Endothelial cell of umbilical vein (primary cell): ENCODE results near the gene SRCAP. TPM values are rescaled to one million over a fixed set of nuclear protein-coding genes. Genes with fewer than 3 reads are reported as not detected.

Experiments
- BruUV-seq: library from RNA; stranded (reverse); fragments of 400-500 nt; replicated peaks from 2 replicates; lab custom pipeline; 2021; lab: Mats Ljungman, UMichigan
- CTCF ChIA-PET: fragments of 300-600, 350-600 bp; sonication (Branson Sonifier 250); formaldehyde crosslinking; loops from one replicate; lab custom pipeline; 2021; ENCODE audit warnings: antibody characterized with exemption, inconsistent platforms; lab: Charles Lee
- POLR2A ChIA-PET: fragments of 300-600, 350-600 bp; sonication (Branson Sonifier 250); formaldehyde crosslinking; loops from one replicate; lab custom pipeline; 2021; ENCODE audit warnings: antibody characterized with exemption, inconsistent platforms; lab: Charles Lee
- DNase-seq: peaks from one replicate; pipeline ENCODE4 v3.0.0-alpha.2; 2011; ENCODE audit warnings: low read depth, low spot score
- FAIRE-seq: peaks from 2 replicates; lab custom pipeline; 2011; peaks lifted over from hg19 to GRCh38; lab: Jason Lieb, UNC
- H2AFZ ChIP-seq: 2 replicates; pipeline ENCODE4 v1.6.0; 2012; ENCODE audit warnings: low read depth, low read length, control low read depth, inconsistent platforms
- H3K27ac ChIP-seq: 2 replicates; pipeline ENCODE4 v1.5.1; 2011; ENCODE audit warnings: low read depth, mild to moderate bottlenecking, control low read depth, low read length, moderate library complexity; ENCODE audit not compliant: insufficient read depth
- H3K27me3 ChIP-seq, 2 experiments: 2 replicates each; pipeline versions ENCODE4 v1.6.0 to v1.6.1; 2011; ENCODE audit warnings: low read length in 2 of 2, mixed read lengths in 1 of 2; ENCODE audit not compliant: control insufficient read depth in 2 of 2, insufficient read depth in 2 of 2
- H3K36me3 ChIP-seq, 2 experiments: 2 replicates in 1 of 2; 3 replicates in 1 of 2; pipeline ENCODE4 v1.5.1; 2011; ENCODE audit warnings: low read length in 2 of 2, mild to moderate bottlenecking in 1 of 2, moderate library complexity in 1 of 2; ENCODE audit not compliant: control insufficient read depth in 2 of 2, insufficient read depth in 2 of 2; ENCODE audit errors: extremely low read depth in 1 of 2
- H3K4me1 ChIP-seq: 3 replicates; pipeline ENCODE4 v1.5.1; 2011; ENCODE audit warnings: mild to moderate bottlenecking, low read length; ENCODE audit not compliant: control insufficient read depth, insufficient read depth; ENCODE audit errors: extremely low read depth
- H3K4me2 ChIP-seq: 2 replicates; pipeline ENCODE4 v1.6.1; 2011; ENCODE audit warnings: low read length, control low read depth, mixed read lengths; ENCODE audit not compliant: insufficient read depth
- H3K4me3 ChIP-seq, 3 experiments: fragments of 200-600 bp in 1 of 3; sonication (generic), shearing (Covaris generic) in 1 of 3; replicated peaks in 1 of 3; 2 replicates each; pipeline ENCODE4 v1.5.1; 2011 to 2016; ENCODE audit warnings: control low read depth in 3 of 3, low read length in 3 of 3, mild to moderate bottlenecking in 2 of 3, inconsistent platforms in 1 of 3, low read depth in 1 of 3, moderate library complexity in 1 of 3; ENCODE audit not compliant: insufficient read depth in 1 of 3
- H3K79me2 ChIP-seq: 2 replicates; pipeline ENCODE4 v1.6.0; 2012; ENCODE audit warnings: low read length, inconsistent platforms; ENCODE audit not compliant: control insufficient read depth, insufficient read depth
- H3K9ac ChIP-seq: replicated peaks from 2 replicates; pipeline ENCODE3; 2011; ENCODE audit warnings: low read length, control low read depth; ENCODE audit not compliant: insufficient read depth; ENCODE audit errors: extremely low read depth
- H3K9me1 ChIP-seq: replicated peaks from 3 replicates; pipeline ENCODE4 v1.6.0; 2011; ENCODE audit warnings: mild to moderate bottlenecking, low read length; ENCODE audit not compliant: control insufficient read depth, insufficient read depth; ENCODE audit errors: extremely low read depth
- H3K9me3 ChIP-seq: replicated peaks from 2 replicates; pipeline ENCODE4 v1.5.1; 2012; ENCODE audit warnings: low read length, inconsistent platforms; ENCODE audit not compliant: control insufficient read depth, insufficient read depth
- H4K20me1 ChIP-seq: replicated peaks from 2 replicates; pipeline ENCODE3; 2011; ENCODE audit warnings: mild to moderate bottlenecking, low read length; ENCODE audit not compliant: control insufficient read depth, insufficient read depth; ENCODE audit errors: extremely low read depth
- EZH2 ChIP-seq: IDR thresholded peaks from 2 replicates; pipeline ENCODE4 v1.6.1; 2012; ENCODE audit warnings: borderline replicate concordance, low read depth, mild to moderate bottlenecking, moderate library complexity, low read length, inconsistent platforms; ENCODE audit not compliant: severe bottlenecking
- FOS ChIP-seq: IDR thresholded peaks from 2 replicates; pipeline ENCODE4 v1.6.1; 2011; ENCODE audit warnings: mild to moderate bottlenecking, low read length, moderate library complexity, borderline replicate concordance; ENCODE audit not compliant: insufficient read depth
- GATA2 ChIP-seq: IDR thresholded peaks from 2 replicates; pipeline ENCODE4 v1.7.0; 2011; ENCODE audit warnings: low read depth, mild to moderate bottlenecking, moderate library complexity, mixed read lengths, low read length; ENCODE audit not compliant: insufficient read length, insufficient read depth
- JUN ChIP-seq: IDR thresholded peaks from 2 replicates; pipeline ENCODE4 v1.6.1; 2011; ENCODE audit warnings: borderline replicate concordance, low read depth; ENCODE audit not compliant: insufficient read length, insufficient read depth
- MAX ChIP-seq: IDR thresholded peaks from 2 replicates; pipeline ENCODE4 v1.6.1; 2011; ENCODE audit not compliant: insufficient read depth, insufficient read length
- MYC ChIP-seq: IDR thresholded peaks from one replicate; pipeline ENCODE4 v1.6.1; 2011; ENCODE audit warnings: mild to moderate bottlenecking, low read depth, low read length
- POLR2A ChIP-seq: IDR thresholded peaks from 2 replicates; pipeline ENCODE4 v1.6.1; 2012; ENCODE audit warnings: low read depth, mild to moderate bottlenecking, control low read depth, low read length
- POLR2AphosphoS5 ChIP-seq: IDR thresholded peaks from 2 replicates; pipeline ENCODE4 v1.6.1; 2012; ENCODE audit warnings: low read depth, mild to moderate bottlenecking, control low read depth, low read length, moderate library complexity; ENCODE audit not compliant: insufficient read depth
- dilution Hi-C: fragments of 300-500 bp; cut with MboI; formaldehyde crosslinking; loops from one replicate; pipeline ENCODE4 v1.15.0; 2019; ENCODE audit warnings: low sequenced_read_pairs; ENCODE audit not compliant: extremely low pct_ligation_motif_present
- intact Hi-C: fragments of 100-400 bp; cut with micrococcal nuclease; formaldehyde crosslinking; loops from one replicate; pipeline ENCODE4 v1.10.0; 2022
- polyA plus RNA-seq, 4 experiments: library from polyadenylated mRNA; depleted of rRNA in 3 of 4; stranded (reverse) in 3 of 4; unstranded in 1 of 4; fragments of >200 nt; gene quantifications; 2 replicates each; pipeline versions ENCODE4 v1.2.1 to v1.2.3, GENCODE V29; 2011 to 2012; ENCODE audit warnings: missing spikeins in 1 of 4
- total RNA-seq: library from RNA; stranded (reverse); gene quantifications from 2 replicates; pipeline ENCODE4 v1.2.3, GENCODE V29; 2021

The SRCAP gene
- total and polyA plus RNA-seq, 2 donors (not counting 3 experiments of a cell fraction or from before 2014, with no cell fraction given): 11.0 to 77.7 TPM

DNA sequence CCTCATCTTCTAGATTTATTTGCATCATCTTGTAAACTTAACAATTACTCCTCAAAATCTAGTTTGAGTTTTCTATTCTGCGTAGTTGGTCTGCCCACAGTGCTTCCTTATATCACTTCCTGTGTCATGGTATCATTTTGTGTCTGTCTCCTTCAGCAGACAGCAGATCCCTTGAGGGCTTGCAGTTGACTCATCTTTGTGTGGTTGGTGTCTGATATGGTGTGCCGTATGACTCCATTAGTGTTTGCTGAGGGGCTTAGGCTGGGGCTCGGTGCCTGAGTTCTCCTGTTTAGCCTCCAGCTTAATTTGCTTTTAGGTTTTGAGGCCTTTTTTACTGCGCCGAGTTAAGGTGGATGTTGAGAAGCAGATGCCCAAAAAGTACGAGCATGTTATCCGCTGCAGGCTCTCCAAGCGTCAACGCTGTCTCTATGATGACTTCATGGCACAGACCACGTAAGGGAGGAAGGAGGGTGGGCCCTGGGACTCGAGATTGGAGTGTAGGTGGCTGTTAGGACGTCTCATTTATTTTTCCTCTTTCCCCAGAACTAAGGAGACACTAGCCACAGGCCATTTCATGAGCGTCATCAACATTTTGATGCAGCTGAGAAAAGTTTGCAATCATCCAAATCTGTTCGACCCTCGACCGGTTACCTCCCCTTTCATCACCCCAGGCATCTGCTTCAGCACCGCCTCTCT, 16.9 kb downstream of the SRCAP start:
- TF ChIP-seq JUN (no peak), MAX (no peak), POLR2AphosphoS5 (no peak), MYC (no peak)
- dilution Hi-C loops (no loop called here), intact Hi-C loops (no loop called here)
- H3K79me2 ChIP-seq: peaks cover 34% of the 10 kb centered on the region
- no peak for DNase-seq
- no peak overlapping the region for H3K4me2 ChIP-seq
- peaks cover 5% of the 10 kb centered on the region for H3K4me1 ChIP-seq
- no TSS peak for BruUV-seq
- no peaks in the 10 kb centered on the region for H3K9me3 ChIP-seq
- H2AFZ ChIP-seq: no peak overlapping the region
- no peak overlapping the region for H3K4me3 ChIP-seq
- no peak overlapping the region for H3K9ac ChIP-seq
- POLR2A ChIA-PET: no interaction called here
- H4K20me1 ChIP-seq: no peaks in the 10 kb centered on the region
- H3K27ac ChIP-seq: no peak overlapping the region
- no peak for FAIRE-seq
- CTCF ChIA-PET: no interaction called here
- H3K36me3 ChIP-seq: peaks cover 55% of the 10 kb centered on the region in 2 experiments
- no peaks in the 10 kb centered on the region for H3K27me3 ChIP-seq
- H3K9me1 ChIP-seq: no peaks in the 10 kb centered on the region

DNA sequence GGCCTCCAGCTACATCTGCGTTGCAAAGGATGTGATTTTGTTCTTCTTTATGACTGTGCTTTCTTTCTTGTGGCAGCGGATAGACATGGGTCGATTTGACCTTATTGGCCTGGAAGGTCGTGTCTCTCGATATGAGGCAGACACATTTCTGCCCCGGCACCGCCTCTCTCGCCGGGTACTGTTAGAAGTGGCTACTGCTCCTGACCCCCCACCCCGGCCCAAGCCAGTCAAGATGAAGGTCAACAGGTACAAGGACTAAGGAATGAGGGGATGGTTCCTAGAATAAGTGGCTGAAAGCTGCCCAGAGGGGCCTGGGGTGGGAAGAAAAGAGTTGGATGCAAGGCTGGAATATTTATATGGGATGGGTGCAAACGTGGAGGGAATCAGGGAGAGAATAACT, 21.1 kb downstream of the SRCAP start:
- peaks cover 59 to 68% of the 10 kb centered on the region in 2 experiments for H3K36me3 ChIP-seq

More for the DNA sequence above, 21.1 kb downstream of the SRCAP start:
- H3K79me2 ChIP-seq: peaks cover 31% of the 10 kb centered on the region
- ChIA-PET CTCF (no interaction called here), POLR2A (no interaction called here)
- H3K4me3 ChIP-seq: no peak overlapping the region
- dilution Hi-C loops (no loop called here), intact Hi-C loops (no loop called here)
- no peaks in the 10 kb centered on the region for H3K27me3 ChIP-seq
- H3K9me1 ChIP-seq: no peaks in the 10 kb centered on the region
- no TSS peak for BruUV-seq
- H3K9me3 ChIP-seq: no peaks in the 10 kb centered on the region
- no peak for DNase-seq
- H3K4me1 ChIP-seq: no peaks in the 10 kb centered on the region
- no peaks in the 10 kb centered on the region for H4K20me1 ChIP-seq
- no peak overlapping the region for H3K9ac ChIP-seq
- no peak for FAIRE-seq
- no peak overlapping the region for H3K27ac ChIP-seq
- no peak overlapping the region for H3K4me2 ChIP-seq
- H2AFZ ChIP-seq: no peak overlapping the region
- TF ChIP-seq FOS (no peak), MAX (no peak), EZH2 (no peak), GATA2 (no peak), JUN (no peak), POLR2AphosphoS5 (no peak), MYC (no peak), POLR2A (no peak)
